Fibroblast of the aortic adventitia (primary cell): Measurements from ENCODE around the gene BCAS1. TPM values are rescaled to one million over a fixed set of nuclear protein-coding genes. Genes with fewer than 3 reads are reported as not detected.

Source experiments
- DNase-seq: peaks from one replicate; pipeline ENCODE4 v3.0.0-alpha.2; 2010; ENCODE audit warnings: low read depth
- H3K4me3 ChIP-seq: 2 replicates; pipeline ENCODE4 v1.5.1; 2011; ENCODE audit warnings: low read depth, mild to moderate bottlenecking, control low read depth, low read length, moderate library complexity
- CTCF ChIP-seq: IDR thresholded peaks from 2 replicates; pipeline ENCODE4 v1.5.1; 2011; ENCODE audit warnings: mild to moderate bottlenecking, low read length, control low read depth, inconsistent platforms; ENCODE audit not compliant: insufficient read depth
- total RNA-seq: library from RNA; depleted of rRNA; stranded (reverse); fragments of >200 nt; gene quantifications from 2 replicates; pipeline ENCODE4 v1.2.3, GENCODE V29; 2012; ENCODE audit warnings: low replicate concordance

Gene BCAS1
- total RNA-seq, 1 donor = 0.09 TPM

GRCh38 chr20:54097236-54097529, 26.8 kb upstream of the BCAS1 start:
- no peak for TF ChIP-seq CTCF
- no peak for DNase-seq
- no peak overlapping the region for H3K4me3 ChIP-seq

GRCh38 chr20:54095824-54096223, 25.4 kb upstream of the BCAS1 start:
- no peak for DNase-seq
- H3K4me3 ChIP-seq = no peak overlapping the region
- TF ChIP-seq CTCF = no peak

- H3K4me3 ChIP-seq = no peak overlapping the region
- no peak for DNase-seq
- TF ChIP-seq CTCF = no peak
These were observed 23.8 kb upstream of the BCAS1 start for GRCh38 chr20:54094268-54094580.

- DNase-seq = no peak
- TF ChIP-seq CTCF = no peak
These were observed 23.3 kb upstream of the BCAS1 start for GRCh38 chr20:54093423-54094267.

GRCh38 chr20:54092021-54092420, 21.6 kb upstream of the BCAS1 start:
- DNase-seq = no peak
- H3K4me3 ChIP-seq = no peak overlapping the region
- TF ChIP-seq CTCF = no peak

More at GRCh38 chr20:54093423-54094267, 23.3 kb upstream of the BCAS1 start:
- no peak overlapping the region for H3K4me3 ChIP-seq

GRCh38 chr20:54091120-54091480, 20.7 kb upstream of the BCAS1 start:
- no peak overlapping the region for H3K4me3 ChIP-seq
- DNase-seq = no peak
- no peak for TF ChIP-seq CTCF
